NT2/D1 (cell line): Measurements from ENCODE around the gene ANTKMT.

ENCODE experiments used
- DNase-seq: peaks from one replicate; pipeline ENCODE4 v3.0.0-alpha.2; 2011; ENCODE audit warnings: low read depth, low spot score
- H3K27me3 ChIP-seq: 2 replicates; pipeline ENCODE4 v1.6.0; 2011; ENCODE audit warnings: mild to moderate bottlenecking; ENCODE audit not compliant: insufficient read length, insufficient read depth
- H3K36me3 ChIP-seq: 2 replicates; pipeline ENCODE4 v1.6.1; 2011; ENCODE audit warnings: mild to moderate bottlenecking, low read length, mixed read lengths; ENCODE audit not compliant: insufficient read depth, insufficient read length
- H3K4me1 ChIP-seq: 2 replicates; pipeline ENCODE4 v1.5.1; 2011; ENCODE audit not compliant: insufficient read depth, insufficient read length
- H3K4me3 ChIP-seq: 2 replicates; pipeline ENCODE4 v1.5.1; 2011; ENCODE audit warnings: low read depth; ENCODE audit not compliant: insufficient read length
- H3K9ac ChIP-seq: 2 replicates; pipeline ENCODE4 v1.6.0; 2011; ENCODE audit warnings: low read depth; ENCODE audit not compliant: insufficient read length
- H3K9me3 ChIP-seq: 2 replicates; pipeline ENCODE4 v1.5.1; 2011; ENCODE audit warnings: mild to moderate bottlenecking, low read length; ENCODE audit not compliant: insufficient read depth
- SUZ12 ChIP-seq: IDR thresholded peaks from 2 replicates; pipeline ENCODE4 v1.6.1; 2011; ENCODE audit not compliant: insufficient read length, insufficient read depth; ENCODE audit errors: extremely low read depth
- YY1 ChIP-seq: IDR thresholded peaks from 2 replicates; pipeline ENCODE4 v1.6.1; 2011; ENCODE audit not compliant: insufficient read length, insufficient read depth
- ZNF274 ChIP-seq: IDR thresholded peaks from 2 replicates; pipeline ENCODE4 v1.6.1; 2011; ENCODE audit warnings: mild to moderate bottlenecking, low read depth, low read length

Gene ANTKMT

GRCh38 chr16:734208-734980 is 13.4 kb downstream of the ANTKMT start:
- Histone ChIP-seq H3K4me3 (no peak overlapping the region), H3K4me1 (peaks cover 10% of the 10 kb centered on the region), H3K36me3 (peaks cover 90% of the 10 kb centered on the region), H3K27me3 (no peaks in the 10 kb centered on the region), H3K9me3 (no peaks in the 10 kb centered on the region), H3K9ac (no peak overlapping the region)
- DNase-seq: no peak
- TF ChIP-seq SUZ12: no peak
- no peak for TF ChIP-seq ZNF274
- TF ChIP-seq YY1: no peak

DNA sequence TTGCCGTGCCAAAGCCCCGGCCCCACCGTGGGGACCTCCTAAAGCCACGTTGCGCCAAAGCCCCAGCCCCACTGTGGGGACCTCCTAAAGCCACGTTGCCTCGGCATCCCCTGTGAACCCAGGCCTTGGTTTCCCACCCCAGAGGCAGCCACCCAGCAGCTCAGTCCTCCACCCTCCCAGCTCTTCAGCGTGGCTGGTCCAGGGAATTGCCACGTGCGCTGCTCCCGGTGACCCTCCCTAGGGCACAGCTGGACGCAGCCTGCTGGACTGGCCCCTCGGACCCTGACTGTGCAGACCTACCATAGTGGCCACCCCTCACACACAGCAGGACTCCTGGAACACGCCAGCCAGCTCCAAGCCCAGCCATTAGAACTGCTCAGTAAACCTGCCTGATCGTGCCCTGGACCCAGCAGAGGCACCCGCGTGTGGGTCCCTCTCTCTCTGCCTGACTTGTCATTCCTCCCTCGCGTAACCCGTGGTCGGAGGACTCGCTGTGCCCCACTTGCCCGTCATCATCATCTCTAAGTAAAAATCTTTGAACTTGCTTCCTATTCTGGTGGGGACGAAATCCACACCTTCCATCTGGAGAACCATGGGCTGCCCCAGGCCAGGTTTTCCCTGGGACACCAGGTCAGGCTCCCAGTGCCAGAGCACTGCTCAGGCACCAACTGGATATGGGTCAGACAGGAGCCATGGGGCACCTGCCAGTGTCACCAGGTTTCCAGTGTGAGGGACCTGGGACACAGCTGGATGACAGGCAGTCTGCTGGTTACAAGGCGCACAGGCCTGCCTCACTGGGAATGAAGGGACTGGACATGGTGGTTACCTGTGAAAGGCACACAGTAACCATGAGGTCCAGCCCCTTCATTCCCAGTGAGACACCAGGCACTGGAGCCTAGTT is 14.3 kb downstream of the ANTKMT start:
- Histone ChIP-seq H3K27me3 (no peaks in the 10 kb centered on the region), H3K4me3 (no peak overlapping the region), H3K4me1 (peaks cover 6% of the 10 kb centered on the region), H3K9me3 (no peaks in the 10 kb centered on the region), H3K9ac (no peak overlapping the region), H3K36me3 (peaks cover 83% of the 10 kb centered on the region)
- TF ChIP-seq YY1: no peak
- TF ChIP-seq SUZ12: no peak
- no peak for TF ChIP-seq ZNF274
- no peak for DNase-seq

DNA sequence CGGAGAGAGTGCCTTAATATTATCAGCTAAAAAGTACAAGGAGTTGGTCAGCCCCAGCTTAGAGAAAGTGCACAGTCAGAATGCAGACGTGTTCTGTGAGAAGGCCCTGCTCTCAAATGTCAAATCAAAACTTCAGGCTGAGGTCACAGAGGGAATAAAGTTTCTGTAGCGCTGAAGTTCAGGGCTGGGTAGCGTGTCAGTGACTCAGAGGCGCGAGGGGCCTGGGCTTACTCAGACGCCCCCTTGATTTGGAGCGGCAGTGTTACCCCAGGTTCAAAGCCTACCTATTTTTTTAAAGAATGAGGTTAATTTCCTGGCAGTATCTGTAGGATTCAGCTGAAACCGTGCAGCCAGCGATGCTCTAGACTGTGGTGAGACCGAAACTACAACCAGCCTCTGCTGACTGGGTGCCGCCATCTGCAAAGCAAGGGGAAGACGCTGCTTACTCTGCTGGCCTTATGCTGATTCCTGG is 15.1 kb downstream of the ANTKMT start:
- H3K36me3 ChIP-seq: peaks cover 75% of the 10 kb centered on the region
- H3K4me3 ChIP-seq: no peak overlapping the region
- no peaks in the 10 kb centered on the region for H3K9me3 ChIP-seq
- no peaks in the 10 kb centered on the region for H3K27me3 ChIP-seq
- H3K4me1 ChIP-seq: peaks cover 5% of the 10 kb centered on the region
- no peak overlapping the region for H3K9ac ChIP-seq
- DNase-seq: no peak
- no peak for TF ChIP-seq SUZ12
- TF ChIP-seq YY1: no peak
- TF ChIP-seq ZNF274: no peak

DNA sequence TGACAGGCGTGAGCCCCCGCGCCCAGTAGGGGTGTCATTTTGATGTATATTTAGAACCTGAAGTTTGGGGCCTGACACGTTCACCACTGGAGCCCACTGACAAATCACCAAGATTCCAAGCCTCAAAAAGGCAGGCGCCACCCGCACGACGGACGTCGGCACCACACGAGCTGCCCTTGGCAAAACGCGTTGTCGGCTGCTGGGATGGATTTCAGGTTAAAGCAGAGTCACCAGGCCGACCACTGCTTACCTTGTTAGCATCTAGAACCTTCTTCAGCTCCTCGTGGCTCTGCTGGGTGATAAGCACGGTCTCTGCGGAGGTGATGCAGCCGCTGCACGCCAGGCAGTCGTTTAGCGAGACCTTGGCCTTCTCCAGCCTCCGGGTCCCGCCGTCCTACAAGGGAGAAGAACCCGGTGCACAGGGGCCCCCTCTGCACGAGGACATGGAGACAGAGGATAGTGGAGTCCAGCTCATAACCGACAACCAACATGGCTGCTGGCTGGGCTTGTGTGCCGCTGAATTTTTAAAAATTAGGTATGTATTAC is 16.1 kb downstream of the ANTKMT start:
- Histone ChIP-seq H3K36me3 (peaks cover 67% of the 10 kb centered on the region), H3K27me3 (no peaks in the 10 kb centered on the region), H3K9me3 (no peaks in the 10 kb centered on the region), H3K9ac (no peak overlapping the region), H3K4me1 (peaks cover 2% of the 10 kb centered on the region), H3K4me3 (no peak overlapping the region)
- TF ChIP-seq YY1: no peak
- no peak for TF ChIP-seq ZNF274
- TF ChIP-seq SUZ12: no peak
- no peak for DNase-seq

GRCh38 chr16:739560-740458 is 18.9 kb downstream of the ANTKMT start:
- H3K4me3 ChIP-seq: peak overlapping the region; percentile 87
- H3K36me3 ChIP-seq: peaks cover 40% of the 10 kb centered on the region
- no peaks in the 10 kb centered on the region for H3K27me3 ChIP-seq
- H3K9ac ChIP-seq: peak overlapping the region; percentile 97
- DNase-seq: no peak
- H3K9me3 ChIP-seq: no peaks in the 10 kb centered on the region
- TF ChIP-seq SUZ12 (no peak), YY1 (no peak), ZNF274 (no peak)
- peaks cover 2% of the 10 kb centered on the region for H3K4me1 ChIP-seq

- Histone ChIP-seq H3K9ac (peak overlapping the region; percentile 97), H3K9me3 (no peaks in the 10 kb centered on the region), H3K36me3 (peaks cover 34% of the 10 kb centered on the region), H3K4me1 (peaks cover 2% of the 10 kb centered on the region), H3K27me3 (no peaks in the 10 kb centered on the region), H3K4me3 (peak overlapping the region; percentile 87)
- no peak for DNase-seq
- TF ChIP-seq SUZ12 (no peak), YY1 (no peak), ZNF274 (no peak)
Observed at GRCh38 chr16:740459-740763, 19.5 kb downstream of the ANTKMT start.
